Osteoblast (primary cell): ENCODE data around the gene SCLY. TPM values are rescaled to one million over a fixed set of nuclear protein-coding genes. Genes with fewer than 3 reads are reported as not detected.

Experiments
- DNase-seq: peaks from one replicate; pipeline ENCODE4 v3.0.0; 2011; ENCODE audit warnings: low spot score, mixed read lengths; ENCODE audit not compliant: insufficient read length; ENCODE audit errors: missing footprints
- H2AFZ ChIP-seq: 2 replicates; pipeline ENCODE4 v1.6.0; 2011; ENCODE audit warnings: mild to moderate bottlenecking, low read length
- H3K27ac ChIP-seq: 2 replicates; pipeline ENCODE4 v1.5.1; 2011; ENCODE audit warnings: mild to moderate bottlenecking, low read depth, low read length, moderate library complexity
- H3K27me3 ChIP-seq: 2 replicates; pipeline ENCODE4 v1.6.0; 2012; ENCODE audit warnings: mild to moderate bottlenecking, control low read depth, inconsistent platforms, low read length, moderate library complexity; ENCODE audit not compliant: insufficient read depth
- H3K36me3 ChIP-seq: 2 replicates; pipeline ENCODE4 v1.5.1; 2011; ENCODE audit warnings: mild to moderate bottlenecking, low read length, control low read depth, moderate library complexity; ENCODE audit not compliant: insufficient read depth
- H3K4me1 ChIP-seq: 2 replicates; pipeline ENCODE4 v1.5.1; 2011; ENCODE audit warnings: mild to moderate bottlenecking, low read length, control low read depth, moderate library complexity; ENCODE audit not compliant: insufficient read depth
- H3K4me2 ChIP-seq: 2 replicates; pipeline ENCODE4 v1.6.0; 2011; ENCODE audit warnings: mild to moderate bottlenecking, low read length; ENCODE audit not compliant: insufficient read depth
- H3K4me3 ChIP-seq: fragments of 200-600 bp; sonication (generic); 3 replicates; pipeline ENCODE4 v1.5.1; 2012; ENCODE audit warnings: mild to moderate bottlenecking, low read length, inconsistent platforms; ENCODE audit not compliant: insufficient read depth
- H3K79me2 ChIP-seq: 2 replicates; pipeline ENCODE4 v1.6.0; 2012; ENCODE audit warnings: mild to moderate bottlenecking, low read length, control low read depth, inconsistent platforms; ENCODE audit not compliant: insufficient read depth
- H3K9me3 ChIP-seq: 2 replicates; pipeline ENCODE4 v1.5.1; 2011; ENCODE audit warnings: low read depth, low read length, control low read depth
- H4K20me1 ChIP-seq: 2 replicates; pipeline ENCODE4 v1.6.0; 2012; ENCODE audit warnings: mild to moderate bottlenecking, low read length, control low read depth; ENCODE audit not compliant: insufficient read depth
- total RNA-seq: library from RNA; depleted of rRNA; stranded (reverse); fragments of >200 nt; gene quantifications from 2 replicates; pipeline ENCODE4 v1.2.3, GENCODE V29; 2012
- TF ChIP-seq, protein P1 (sequence below): IDR thresholded peaks from 2 replicates; pipeline ENCODE4 v1.5.1; 2011; ENCODE audit warnings: mild to moderate bottlenecking, low read depth, low read length, moderate library complexity; ENCODE audit errors: extremely low read depth

Gene SCLY
- total RNA-seq, 1 donor: 11.6 TPM

DNA sequence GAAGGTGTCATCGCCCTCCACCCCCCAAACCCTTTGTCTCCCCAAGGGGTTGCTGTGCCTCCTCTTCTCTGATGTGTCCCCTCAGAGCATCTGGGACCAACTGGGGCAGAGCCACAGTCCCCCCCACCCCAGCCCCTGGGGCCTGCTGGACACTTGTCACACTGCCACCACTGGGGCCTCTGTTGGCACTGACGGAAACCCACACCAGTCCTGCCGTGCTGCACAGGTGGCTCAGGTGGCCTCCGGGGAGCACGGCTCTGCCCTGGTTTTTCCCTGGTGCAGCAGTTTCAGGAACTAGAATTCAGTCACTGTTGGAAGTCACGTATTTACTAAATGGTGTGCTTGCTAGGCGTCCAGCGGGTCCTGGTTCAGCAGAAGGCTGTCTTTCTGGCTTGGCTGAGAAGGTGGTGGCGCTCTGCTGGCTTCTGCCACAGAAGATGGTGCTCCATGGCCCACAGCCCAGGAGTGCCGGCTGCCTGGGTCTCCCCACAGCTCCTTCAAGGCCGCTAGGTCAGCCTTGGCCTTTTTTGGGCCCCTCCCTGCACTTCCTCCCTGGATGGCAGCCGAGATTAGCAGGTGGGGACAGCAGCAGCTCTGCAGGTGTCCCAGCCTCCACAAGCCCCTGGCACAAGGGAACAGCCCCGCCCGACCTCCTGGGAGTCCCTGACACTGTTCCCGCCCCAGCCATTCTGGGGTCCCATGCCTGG, 59.1 kb downstream of the SCLY start:
- no peak overlapping the region for H3K4me3 ChIP-seq
- H3K4me1 ChIP-seq: peaks cover 7% of the 10 kb centered on the region
- no peaks in the 10 kb centered on the region for H3K9me3 ChIP-seq
- H3K4me2 ChIP-seq: no peak overlapping the region
- H3K27ac ChIP-seq: no peak overlapping the region
- H3K27me3 ChIP-seq: peaks cover 16% of the 10 kb centered on the region
- peak; percentile 72 for DNase-seq
- no peaks in the 10 kb centered on the region for H3K79me2 ChIP-seq
- TF ChIP-seq, protein P1, sequence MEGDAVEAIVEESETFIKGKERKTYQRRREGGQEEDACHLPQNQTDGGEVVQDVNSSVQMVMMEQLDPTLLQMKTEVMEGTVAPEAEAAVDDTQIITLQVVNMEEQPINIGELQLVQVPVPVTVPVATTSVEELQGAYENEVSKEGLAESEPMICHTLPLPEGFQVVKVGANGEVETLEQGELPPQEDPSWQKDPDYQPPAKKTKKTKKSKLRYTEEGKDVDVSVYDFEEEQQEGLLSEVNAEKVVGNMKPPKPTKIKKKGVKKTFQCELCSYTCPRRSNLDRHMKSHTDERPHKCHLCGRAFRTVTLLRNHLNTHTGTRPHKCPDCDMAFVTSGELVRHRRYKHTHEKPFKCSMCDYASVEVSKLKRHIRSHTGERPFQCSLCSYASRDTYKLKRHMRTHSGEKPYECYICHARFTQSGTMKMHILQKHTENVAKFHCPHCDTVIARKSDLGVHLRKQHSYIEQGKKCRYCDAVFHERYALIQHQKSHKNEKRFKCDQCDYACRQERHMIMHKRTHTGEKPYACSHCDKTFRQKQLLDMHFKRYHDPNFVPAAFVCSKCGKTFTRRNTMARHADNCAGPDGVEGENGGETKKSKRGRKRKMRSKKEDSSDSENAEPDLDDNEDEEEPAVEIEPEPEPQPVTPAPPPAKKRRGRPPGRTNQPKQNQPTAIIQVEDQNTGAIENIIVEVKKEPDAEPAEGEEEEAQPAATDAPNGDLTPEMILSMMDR: no peak
- H2AFZ ChIP-seq: no peak overlapping the region
- H4K20me1 ChIP-seq: no peaks in the 10 kb centered on the region
- H3K36me3 ChIP-seq: no peaks in the 10 kb centered on the region

- H3K27me3 ChIP-seq: peaks cover 16% of the 10 kb centered on the region
- no peak overlapping the region for H3K4me2 ChIP-seq
- H3K9me3 ChIP-seq: no peaks in the 10 kb centered on the region
- TF ChIP-seq, protein P1: no peak
- no peaks in the 10 kb centered on the region for H4K20me1 ChIP-seq
- peak; percentile 85 for DNase-seq
- no peaks in the 10 kb centered on the region for H3K36me3 ChIP-seq
- H3K79me2 ChIP-seq: no peaks in the 10 kb centered on the region
- no peak overlapping the region for H2AFZ ChIP-seq
- no peak overlapping the region for H3K4me3 ChIP-seq
- no peak overlapping the region for H3K27ac ChIP-seq
- peaks cover 7% of the 10 kb centered on the region for H3K4me1 ChIP-seq
These were observed 59.9 kb downstream of the SCLY start for GRCh38 chr2:238120463-238121298.

DNA sequence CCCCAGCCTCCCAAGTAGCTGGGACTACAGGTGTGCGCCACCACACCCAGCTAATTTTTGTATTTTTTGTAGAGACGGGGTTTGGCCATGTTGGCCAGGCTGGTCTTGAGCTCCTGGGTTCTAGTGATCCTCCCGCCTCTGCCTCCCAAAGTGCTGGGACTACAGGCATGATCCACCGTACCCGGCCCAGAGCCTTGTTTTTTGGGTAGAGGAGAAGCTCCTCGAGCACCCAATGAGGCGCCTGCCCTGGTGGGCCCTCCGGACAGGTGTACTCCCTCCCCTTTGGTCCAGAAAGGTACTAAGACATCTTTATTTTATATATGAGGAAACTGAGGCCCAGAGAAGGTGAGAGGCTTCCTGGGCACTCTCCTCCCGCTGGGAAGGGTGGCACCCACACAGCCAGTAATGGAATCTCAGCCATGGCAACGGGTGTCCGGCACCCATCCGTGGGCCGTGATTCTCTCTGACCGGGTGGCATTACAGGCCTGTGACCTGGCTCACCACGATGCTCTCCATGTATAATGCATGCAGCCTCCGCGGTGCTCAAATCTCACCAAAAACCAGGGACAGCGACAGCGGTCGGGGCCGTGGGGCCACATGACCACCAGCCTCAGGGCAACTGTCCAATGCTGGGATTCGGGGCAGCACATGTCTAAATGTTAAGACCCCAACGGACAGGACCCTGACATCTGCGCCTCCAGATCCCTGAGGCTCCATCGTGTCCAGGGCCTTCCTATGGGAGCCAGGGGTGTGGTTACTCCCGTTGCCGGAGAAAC, 60.9 kb downstream of the SCLY start:
- TF ChIP-seq, protein P1: no peak
- Histone ChIP-seq H3K79me2 (no peaks in the 10 kb centered on the region), H3K4me3 (no peak overlapping the region), H3K27me3 (peaks cover 16% of the 10 kb centered on the region), H3K27ac (no peak overlapping the region), H2AFZ (no peak overlapping the region), H3K9me3 (no peaks in the 10 kb centered on the region), H4K20me1 (no peaks in the 10 kb centered on the region), H3K4me2 (no peak overlapping the region), H3K4me1 (peaks cover 7% of the 10 kb centered on the region), H3K36me3 (no peaks in the 10 kb centered on the region)
- peak; percentile 47 for DNase-seq
